ENCODE data around the gene CPN2. TPM values are rescaled to one million over a fixed set of nuclear protein-coding genes. Genes with fewer than 3 reads are reported as not detected.

The CPN2 gene
- total and polyA plus RNA-seq, 10 of the 15 experiments (the other 5 are each of a cell fraction or from before 2014, with no cell fraction given), result not detected

- WGBS (ENCODE audit: insufficient coverage, insufficient replicate concordance, low lambda C conversion rate, missing lambda C conversion rate), result 1% methylated on average over 3 of the region's 3 CpGs
- POLR2A ChIA-PET, result no interaction called here
- no peaks in the 10 kb centered on the region for H3K4me1 ChIP-seq (ENCODE audit: control insufficient read depth, insufficient read depth, low read length)
- CTCF ChIA-PET, result no interaction called here
- H3K27ac ChIP-seq (ENCODE audit: control insufficient read depth, insufficient read depth), result no peak overlapping the region
- H4K20me1 ChIP-seq (ENCODE audit: control insufficient read depth, insufficient read depth), result no peaks in the 10 kb centered on the region
- H3K27me3 ChIP-seq (replicated peaks in 1 of 2; ENCODE audit: control insufficient read depth in 2 of 2, insufficient read depth in 2 of 2, low read length in 1 of 2), result peaks cover 7 to 14% of the 10 kb centered on the region in 2 experiments; a peak in 3 of 4 replicates
- intact Hi-C loops (cut with micrococcal nuclease; ENCODE audit: unreplicated experiment), result no loop called here
- SMC1A ChIA-PET (ENCODE audit: uncharacterized antibody, unreplicated experiment), result interaction anchor here (0.8 kb wide), 1 partner anchor 42 kb away, joined by 3 read pairs; no protein-coding TSS in a partner anchor
- no peak for ATAC-seq
- no peak overlapping the region for H2AFZ ChIP-seq (ENCODE audit: control insufficient read depth, low read depth, low read length)
- no peaks in the 10 kb centered on the region for H3K36me3 ChIP-seq (ENCODE audit: control insufficient read depth in 2 of 2, insufficient read depth in 2 of 2, low read length in 1 of 2)
- H3K79me2 ChIP-seq (ENCODE audit: control insufficient read depth, insufficient read depth, low read length), result no peaks in the 10 kb centered on the region
- RAD21 ChIA-PET (ENCODE audit: unreplicated experiment), result no interaction called here
- in situ Hi-C loops (cut with MboI), result no loop called here
- no TSS peak for BruUV-seq (replicated peaks)
- no peak for DNase-seq (ENCODE audit: low read depth, low spot score)
- H3K9ac ChIP-seq (ENCODE audit: control insufficient read depth, insufficient read depth, low read length), result no peak overlapping the region
- no peak for FAIRE-seq
- H3K9me3 ChIP-seq (replicated peaks; ENCODE audit: control insufficient read depth, insufficient read depth, low read length), result no peaks in the 10 kb centered on the region
- TF ChIP-seq RFX5 (IDR thresholded peaks at IDR 0.05; ENCODE audit: low read depth, low read length), result no peak
- TF ChIP-seq SIN3A (IDR thresholded peaks at IDR 0.05; ENCODE audit: low read depth, low read length), result no peak
- no peak for TF ChIP-seq NFXL1 (IDR thresholded peaks at IDR 0.05; ENCODE audit: borderline replicate concordance)
- no peak for TF ChIP-seq NFIC (IDR thresholded peaks at IDR 0.05; ENCODE audit: low read depth, low read length)
- TF ChIP-seq NR2F1 (conservative IDR thresholded peaks at IDR 0.05), result no peak
- no peak for TF ChIP-seq SRF (IDR thresholded peaks at IDR 0.05; ENCODE audit: low read depth in 2 of 2, low read length in 2 of 2)
- TF ChIP-seq NR2C1 (IDR thresholded peaks at IDR 0.05), result no peak
- TF ChIP-seq SREBF2 (IDR thresholded peaks at IDR 0.05; ENCODE audit: low read length), result no peak
- TF ChIP-seq FOXK2 (IDR thresholded peaks at IDR 0.05), result no peak
- TF ChIP-seq SPI1 (IDR thresholded peaks at IDR 0.05; ENCODE audit: borderline replicate concordance, insufficient read depth, low read depth, low read length), result no peak
- H3K4me3 ChIP-seq, result no peak overlapping the region
- H3K4me2 ChIP-seq (ENCODE audit: control insufficient read depth, insufficient read depth), result no peak overlapping the region
Observed at GRCh38 chr3:194364314-194364651, 13.2 kb upstream of the CPN2 start.

- Histone ChIP-seq H3K4me1 (ENCODE audit: control insufficient read depth, insufficient read depth, low read length) (no peaks in the 10 kb centered on the region), H3K79me2 (ENCODE audit: control insufficient read depth, insufficient read depth, low read length) (no peaks in the 10 kb centered on the region), H4K20me1 (ENCODE audit: control insufficient read depth, insufficient read depth) (no peaks in the 10 kb centered on the region), H3K36me3 (ENCODE audit: control insufficient read depth in 2 of 2, insufficient read depth in 2 of 2, low read length in 1 of 2) (no peaks in the 10 kb centered on the region), H3K4me3 (no peak overlapping the region), H3K4me2 (ENCODE audit: control insufficient read depth, insufficient read depth) (no peak overlapping the region), H3K9me3 (replicated peaks; ENCODE audit: control insufficient read depth, insufficient read depth, low read length) (no peaks in the 10 kb centered on the region), H2AFZ (ENCODE audit: control insufficient read depth, low read depth, low read length) (no peak overlapping the region), H3K27ac (ENCODE audit: control insufficient read depth, insufficient read depth) (no peak overlapping the region), H3K9ac (ENCODE audit: control insufficient read depth, insufficient read depth, low read length) (no peak overlapping the region), H3K27me3 (replicated peaks in 1 of 2; ENCODE audit: control insufficient read depth in 2 of 2, insufficient read depth in 2 of 2, low read length in 1 of 2) (peaks cover 0 to 5% of the 10 kb centered on the region in 2 experiments; a peak in 2 of 4 replicates)
- ChIA-PET CTCF (interaction anchor here (0.7 to 0.9 kb wide), 2 partner anchors 15 to 27 kb away, joined by 3 to 4 read pairs; no protein-coding TSS in a partner anchor), RAD21 (ENCODE audit: unreplicated experiment) (no interaction called here), POLR2A (no interaction called here), SMC1A (ENCODE audit: uncharacterized antibody, unreplicated experiment) (no interaction called here)
- DNase-seq (ENCODE audit: low read depth, low spot score) (no peak), FAIRE-seq (no peak), ATAC-seq (no peak)
- in situ Hi-C loops (cut with MboI), result no loop called here
- WGBS (ENCODE audit: insufficient coverage, insufficient replicate concordance, low lambda C conversion rate, missing lambda C conversion rate), result 58% methylated on average over 18 of the region's 18 CpGs
- TF ChIP-seq SREBF2 (IDR thresholded peaks at IDR 0.05; ENCODE audit: low read length), result no peak
- no peak for TF ChIP-seq PML (IDR thresholded peaks at IDR 0.05; ENCODE audit: low read length)
- no peak for TF ChIP-seq ATF3 (IDR thresholded peaks at IDR 0.05; ENCODE audit: borderline replicate concordance, extremely low read depth, low read depth, low read length)
- no peak for TF ChIP-seq DPF2 (IDR thresholded peaks at IDR 0.05)
- TF ChIP-seq STAT1 (conservative IDR thresholded peaks at IDR 0.05), result no peak
- TF ChIP-seq HDAC2 (IDR thresholded peaks at IDR 0.05), result no peak
- no peak for TF ChIP-seq NFIC (IDR thresholded peaks at IDR 0.05; ENCODE audit: low read depth, low read length)
- no peak for TF ChIP-seq NR2C2 (IDR thresholded peaks at IDR 0.05; ENCODE audit: borderline replicate concordance, control insufficient read depth, insufficient read length, low read depth)
- intact Hi-C loops (cut with micrococcal nuclease; ENCODE audit: unreplicated experiment), result no loop called here
- no TSS peak for BruUV-seq (replicated peaks)
Observed at GRCh38 chr3:194360568-194360967, 9.4 kb upstream of the CPN2 start.
